ENCODE data around the gene DCLRE1B. TPM values are rescaled to one million over a fixed set of nuclear protein-coding genes. Genes with fewer than 3 reads are reported as not detected.
A peak's percentile ranks its signal among the peaks of the same experiment; 100 is the strongest.

The DCLRE1B gene
- polyA plus RNA-seq (ENCODE audit: insufficient read length in 12 of 12) = 10 to 100 TPM in 3 of 12 donors, 1 to 10 TPM in 8, not detected in 1; 4.3 to 13.8 (median 9.3) TPM
- long read RNA-seq, donor 1, partial matches to known transcripts = 0 of 1 reads
- long read RNA-seq, donor 1, other reads (novel, unspliced or antisense) = 0 of 1 reads
- long read RNA-seq, donor 2, partial matches to known transcripts = 0 of 6 reads
- long read RNA-seq, donor 2, other reads (novel, unspliced or antisense) = 0 of 6 reads
- long read RNA-seq, donor 3, partial matches to known transcripts = 0 of 2 reads
- long read RNA-seq, donor 3, other reads (novel, unspliced or antisense) = 0 of 2 reads
- long read RNA-seq, donor 4, partial matches to known transcripts = 0 of 1 reads
- long read RNA-seq, donor 4, other reads (novel, unspliced or antisense) = 0 of 1 reads
- long read RNA-seq, donor 5, partial matches to known transcripts = 0 of 2 reads
- long read RNA-seq, donor 5, other reads (novel, unspliced or antisense) = 0 of 2 reads
- long read RNA-seq, donor 6, partial matches to known transcripts = 0 of 6 reads
- long read RNA-seq, donor 6, other reads (novel, unspliced or antisense) = 0 of 6 reads
- long read RNA-seq, donor 7, partial matches to known transcripts = 0 of 2 reads
- long read RNA-seq, donor 7, other reads (novel, unspliced or antisense) = 0 of 2 reads
- long read RNA-seq, donor 8, partial matches to known transcripts = 0 of 5 reads
- long read RNA-seq, donor 8, other reads (novel, unspliced or antisense) = 0 of 5 reads
- long read RNA-seq, donor 9, partial matches to known transcripts = 0 of 2 reads
- long read RNA-seq, donor 9, other reads (novel, unspliced or antisense) = 0 of 2 reads
- long read RNA-seq, donor 10, partial matches to known transcripts = 0 of 5 reads
- long read RNA-seq, donor 10, other reads (novel, unspliced or antisense) = 0 of 5 reads
- long read RNA-seq, donor 11, partial matches to known transcripts = 0 of 3 reads
- long read RNA-seq, donor 11, other reads (novel, unspliced or antisense) = 0 of 3 reads

- peak; percentile 100 for DNase-seq
Observed at GRCh38 chr1:113904674-113905434, at the start of gene DCLRE1B, which contains the start of gene AP4B1. Gene DCLRE1B, plus strand, starts transcription at chr1:113905326. Its CDS starts 261 bp downstream, at chr1:113905587. Gene AP4B1, minus strand, starts transcription at chr1:113904799. Its CDS starts 82 bp downstream, at chr1:113904717.

- DNase-seq = no peak
Observed at GRCh38 chr1:113855630-113856400, 49.3 kb upstream of the DCLRE1B start.

GRCh38 chr1:113856401-113856790 is 48.7 kb upstream of the DCLRE1B start:
- no peak for DNase-seq

- no peak for DNase-seq
Observed at GRCh38 chr1:113857776-113858175, 47.4 kb upstream of the DCLRE1B start.

GRCh38 chr1:113858418-113858817 is 46.7 kb upstream of the DCLRE1B start:
- DNase-seq = no peak

GRCh38 chr1:113858982-113859381 is 46.1 kb upstream of the DCLRE1B start:
- no peak for DNase-seq

GRCh38 chr1:113859478-113860175 is 45.5 kb upstream of the DCLRE1B start:
- DNase-seq = no peak

- DNase-seq = no peak
Observed at GRCh38 chr1:113860891-113861290, 44.2 kb upstream of the DCLRE1B start.

- DNase-seq = no peak
Observed at GRCh38 chr1:113861641-113862040, 43.5 kb upstream of the DCLRE1B start.

- no peak for DNase-seq
Observed at GRCh38 chr1:113868387-113869083, 36.6 kb upstream of the DCLRE1B start.

GRCh38 chr1:113870778-113871177 is 34.3 kb upstream of the DCLRE1B start:
- DNase-seq = no peak

GRCh38 chr1:113871597-113872113 is 33.5 kb upstream of the DCLRE1B start, which contains the start of gene PTPN22:
Gene PTPN22, minus strand, starts transcription at chr1:113871712.
- DNase-seq = peak; percentile 19

GRCh38 chr1:113872219-113872935 is 32.7 kb upstream of the DCLRE1B start:
- DNase-seq = no peak

GRCh38 chr1:113874012-113874879 is 30.9 kb upstream of the DCLRE1B start:
- no peak for DNase-seq

- DNase-seq = no peak
Observed at GRCh38 chr1:113875714-113876113, 29.4 kb upstream of the DCLRE1B start.

GRCh38 chr1:113876176-113876575 is 28.9 kb upstream of the DCLRE1B start:
- no peak for DNase-seq

GRCh38 chr1:113879739-113880038 is 25.4 kb upstream of the DCLRE1B start:
- DNase-seq = no peak

- DNase-seq = no peak
Observed at GRCh38 chr1:113881661-113882060, 23.5 kb upstream of the DCLRE1B start.

Data from muscle of arm (tissue), 14 donors.